ENCODE measurements around the gene RASA4B.
"Not testable (repeated sequence)": the region's sequence is repeated elsewhere in the genome, so short reads cannot be mapped to it uniquely, and the experiment has no call there.

Gene RASA4B

GRCh38 chr7:102510575-102510974 lies 7.0 kb downstream of the RASA4B start:
- H4K20me1 ChIP-seq (ENCODE audit: insufficient read depth, low read length); H3K79me2 ChIP-seq (ENCODE audit: insufficient read depth, low read length); H3K4me3 ChIP-seq (ENCODE audit: low read depth, low read length, poor library complexity, severe bottlenecking); H3K4me2 ChIP-seq (ENCODE audit: low read length); H3K27me3 ChIP-seq (ENCODE audit: insufficient read depth, low read length); H3K4me1 ChIP-seq (ENCODE audit: insufficient read depth, low read length, severe bottlenecking); H2AFZ ChIP-seq (ENCODE audit: low read length); H3K27ac ChIP-seq (ENCODE audit: low read depth, low read length, poor library complexity, severe bottlenecking); H3F3A ChIP-seq (ENCODE audit: insufficient read depth, low read length); H3K9ac ChIP-seq (ENCODE audit: low read length); H3K9me3 ChIP-seq (ENCODE audit: low read length); H3K9me2 ChIP-seq (ENCODE audit: low read depth, low read length); H3K36me3 ChIP-seq (ENCODE audit: insufficient read depth, low read length): not testable (repeated sequence)

GRCh38 chr7:102507410-102508088 lies 10.0 kb downstream of the RASA4B start:
- H3K9me3 ChIP-seq (ENCODE audit: low read length); H3K4me1 ChIP-seq (ENCODE audit: insufficient read depth, low read length, severe bottlenecking); H3F3A ChIP-seq (ENCODE audit: insufficient read depth, low read length); H4K20me1 ChIP-seq (ENCODE audit: insufficient read depth, low read length); H3K4me2 ChIP-seq (ENCODE audit: low read length); H3K9me2 ChIP-seq (ENCODE audit: low read depth, low read length); H3K27me3 ChIP-seq (ENCODE audit: insufficient read depth, low read length); H2AFZ ChIP-seq (ENCODE audit: low read length); H3K79me2 ChIP-seq (ENCODE audit: insufficient read depth, low read length); H3K9ac ChIP-seq (ENCODE audit: low read length); H3K36me3 ChIP-seq (ENCODE audit: insufficient read depth, low read length); H3K4me3 ChIP-seq (ENCODE audit: low read depth, low read length, poor library complexity, severe bottlenecking); H3K27ac ChIP-seq (ENCODE audit: low read depth, low read length, poor library complexity, severe bottlenecking): not testable (repeated sequence)

- not testable (repeated sequence) for H3K4me1 ChIP-seq (ENCODE audit: insufficient read depth, low read length, severe bottlenecking); H3K79me2 ChIP-seq (ENCODE audit: insufficient read depth, low read length); H4K20me1 ChIP-seq (ENCODE audit: insufficient read depth, low read length); H3K4me2 ChIP-seq (ENCODE audit: low read length); H3K27ac ChIP-seq (ENCODE audit: low read depth, low read length, poor library complexity, severe bottlenecking); H2AFZ ChIP-seq (ENCODE audit: low read length); H3K27me3 ChIP-seq (ENCODE audit: insufficient read depth, low read length); H3K9ac ChIP-seq (ENCODE audit: low read length); H3F3A ChIP-seq (ENCODE audit: insufficient read depth, low read length); H3K4me3 ChIP-seq (ENCODE audit: low read depth, low read length, poor library complexity, severe bottlenecking); H3K9me3 ChIP-seq (ENCODE audit: low read length); H3K9me2 ChIP-seq (ENCODE audit: low read depth, low read length); H3K36me3 ChIP-seq (ENCODE audit: insufficient read depth, low read length)
Observed at GRCh38 chr7:102505298-102506185, 12.0 kb downstream of the RASA4B start.

- not testable (repeated sequence) for H3K4me2 ChIP-seq (ENCODE audit: low read length); H3K27me3 ChIP-seq (ENCODE audit: insufficient read depth, low read length); H3F3A ChIP-seq (ENCODE audit: insufficient read depth, low read length); H3K36me3 ChIP-seq (ENCODE audit: insufficient read depth, low read length); H3K9me3 ChIP-seq (ENCODE audit: low read length); H4K20me1 ChIP-seq (ENCODE audit: insufficient read depth, low read length); H3K9ac ChIP-seq (ENCODE audit: low read length); H3K79me2 ChIP-seq (ENCODE audit: insufficient read depth, low read length); H3K4me1 ChIP-seq (ENCODE audit: insufficient read depth, low read length, severe bottlenecking); H3K27ac ChIP-seq (ENCODE audit: low read depth, low read length, poor library complexity, severe bottlenecking); H2AFZ ChIP-seq (ENCODE audit: low read length); H3K4me3 ChIP-seq (ENCODE audit: low read depth, low read length, poor library complexity, severe bottlenecking); H3K9me2 ChIP-seq (ENCODE audit: low read depth, low read length)
Observed at GRCh38 chr7:102503141-102503540, 14.4 kb downstream of the RASA4B start.

GRCh38 chr7:102498321-102498720 lies 19.3 kb downstream of the RASA4B start:
- not testable (repeated sequence) for H3K4me1 ChIP-seq (ENCODE audit: insufficient read depth, low read length, severe bottlenecking); H4K20me1 ChIP-seq (ENCODE audit: insufficient read depth, low read length); H3K79me2 ChIP-seq (ENCODE audit: insufficient read depth, low read length); H3K9me2 ChIP-seq (ENCODE audit: low read depth, low read length); H3K9me3 ChIP-seq (ENCODE audit: low read length); H3K27ac ChIP-seq (ENCODE audit: low read depth, low read length, poor library complexity, severe bottlenecking); H3K27me3 ChIP-seq (ENCODE audit: insufficient read depth, low read length); H3K4me2 ChIP-seq (ENCODE audit: low read length); H3K4me3 ChIP-seq (ENCODE audit: low read depth, low read length, poor library complexity, severe bottlenecking); H3F3A ChIP-seq (ENCODE audit: insufficient read depth, low read length); H3K9ac ChIP-seq (ENCODE audit: low read length); H2AFZ ChIP-seq (ENCODE audit: low read length); H3K36me3 ChIP-seq (ENCODE audit: insufficient read depth, low read length)

GRCh38 chr7:102497308-102497707 lies 20.3 kb downstream of the RASA4B start:
- H3K79me2 ChIP-seq (ENCODE audit: insufficient read depth, low read length); H3K27me3 ChIP-seq (ENCODE audit: insufficient read depth, low read length); H3K4me3 ChIP-seq (ENCODE audit: low read depth, low read length, poor library complexity, severe bottlenecking); H3K4me2 ChIP-seq (ENCODE audit: low read length); H3K9me3 ChIP-seq (ENCODE audit: low read length); H3K27ac ChIP-seq (ENCODE audit: low read depth, low read length, poor library complexity, severe bottlenecking); H3K4me1 ChIP-seq (ENCODE audit: insufficient read depth, low read length, severe bottlenecking); H4K20me1 ChIP-seq (ENCODE audit: insufficient read depth, low read length); H3F3A ChIP-seq (ENCODE audit: insufficient read depth, low read length); H3K36me3 ChIP-seq (ENCODE audit: insufficient read depth, low read length); H2AFZ ChIP-seq (ENCODE audit: low read length); H3K9ac ChIP-seq (ENCODE audit: low read length); H3K9me2 ChIP-seq (ENCODE audit: low read depth, low read length): not testable (repeated sequence)

- not testable (repeated sequence) for H3K9ac ChIP-seq (ENCODE audit: low read length); H3K4me2 ChIP-seq (ENCODE audit: low read length); H4K20me1 ChIP-seq (ENCODE audit: insufficient read depth, low read length); H3F3A ChIP-seq (ENCODE audit: insufficient read depth, low read length); H3K27me3 ChIP-seq (ENCODE audit: insufficient read depth, low read length); H3K27ac ChIP-seq (ENCODE audit: low read depth, low read length, poor library complexity, severe bottlenecking); H3K79me2 ChIP-seq (ENCODE audit: insufficient read depth, low read length); H3K9me2 ChIP-seq (ENCODE audit: low read depth, low read length); H3K4me1 ChIP-seq (ENCODE audit: insufficient read depth, low read length, severe bottlenecking); H3K4me3 ChIP-seq (ENCODE audit: low read depth, low read length, poor library complexity, severe bottlenecking); H2AFZ ChIP-seq (ENCODE audit: low read length); H3K36me3 ChIP-seq (ENCODE audit: insufficient read depth, low read length); H3K9me3 ChIP-seq (ENCODE audit: low read length)
Observed at GRCh38 chr7:102496861-102497260, 20.7 kb downstream of the RASA4B start.
